Stomach (tissue), 9 donors: ENCODE results near the gene PLCB1. TPM values are rescaled to one million over a fixed set of nuclear protein-coding genes. Genes with fewer than 3 reads are reported as not detected.
"Not testable (repeated sequence)": the region's sequence is repeated elsewhere in the genome, so short reads cannot be mapped to it uniquely, and the experiment has no call there.

Experiments
- DNase-seq, 2 donors: peaks; one replicate each; pipeline versions ENCODE4 v3.0.0 to v3.0.0-alpha.2; 2013 to 2019
- H3K27ac ChIP-seq, 5 donors: fragments of 200-600 bp in 4 of 5; sonication (generic) in 4 of 5; one replicate each; pipeline ENCODE4 v1.5.1; 2013 to 2019; ENCODE audit warnings: mild to moderate bottlenecking in 1 of 5, moderate library complexity in 1 of 5
- H3K27me3 ChIP-seq, 3 donors: fragments of 200-600 bp; sonication (generic); one replicate each; pipeline ENCODE4 v1.5.1; 2017 to 2019; ENCODE audit warnings: mixed run types in 1 of 3
- H3K36me3 ChIP-seq, 4 donors: fragments of 200-600 bp; sonication (generic); 1 replicate in 3 of 4; 2 replicates in 1 of 4; pipeline ENCODE4 v1.5.1; 2016 to 2019
- H3K4me1 ChIP-seq, 4 donors: fragments of 200-600 bp; sonication (generic); one replicate each; pipeline ENCODE4 v1.5.1; 2016 to 2019
- H3K4me3 ChIP-seq, 4 donors: fragments of 200-600 bp; sonication (generic) in 3 of 4; one replicate each; pipeline ENCODE4 v1.5.1; 2016 to 2019; ENCODE audit warnings: mild to moderate bottlenecking in 1 of 4
- H3K9me3 ChIP-seq, 4 donors: fragments of 200-600 bp; sonication (generic); one replicate each; pipeline ENCODE4 v1.5.1; 2016 to 2019
- CTCF ChIP-seq, 7 experiments: fragments of 450-650 bp in 4 of 7; fragments of 200-600 bp in 3 of 7; sonication (generic) in 3 of 7; IDR thresholded peaks; one replicate each; pipeline ENCODE4 v1.5.1; 2016 to 2019; ENCODE audit warnings: antibody characterized with exemption in 7 of 7, control low read depth in 2 of 7, mild to moderate bottlenecking in 1 of 7
- EP300 ChIP-seq: sonication (generic); formaldehyde crosslinking; IDR thresholded peaks from one replicate; pipeline ENCODE4 v1.6.1; 2017; ENCODE audit warnings: antibody characterized with exemption
- POLR2A ChIP-seq, 4 donors: fragments of 450-650 bp; IDR thresholded peaks; one replicate each; pipeline ENCODE4 v1.6.1; 2016; ENCODE audit warnings: antibody characterized with exemption in 4 of 4, control low read depth in 2 of 4, mild to moderate bottlenecking in 1 of 4, moderate library complexity in 1 of 4
- POLR2AphosphoS5 ChIP-seq, 3 donors: sonication (generic); formaldehyde crosslinking; IDR thresholded peaks; one replicate each; pipeline ENCODE4 v1.6.1; 2016; ENCODE audit warnings: antibody characterized with exemption in 3 of 3
- WGBS, 5 donors: extraction: QIAGEN DNeasy Blood & Tissue Kit in 3 of 5; methylation state at CpG; one replicate each; pipeline versions ENCODE4 v1.1.5 to v1.1.7; 2013 to 2018; 5-methylcytosine and 5-hydroxymethylcytosine counted together
- intact Hi-C: fragments of 100-400 bp; cut with DNase I; formaldehyde crosslinking; loops from one replicate; pipeline ENCODE4 v1.15.1; 2023; ENCODE audit warnings: low total_unique reads
- polyA plus RNA-seq, 3 donors: library from polyadenylated mRNA; stranded (reverse); fragments of 200-250 nt; gene quantifications; one replicate each; pipeline ENCODE4 v1.2.3, GENCODE V29; 2013
- total RNA-seq, 5 donors: library from RNA; depleted of rRNA; stranded (reverse); fragments of >200 nt; gene quantifications; one replicate each; pipeline versions ENCODE4 v1.1.0 to v1.2.3, GENCODE V29; 2014 to 2016
- donor health status: healthy with polysubstance abuse.
- donor health status: Bipolar disorder and iron deficiency.
- donor health status: healthy.

PLCB1 gene
- total and polyA plus RNA-seq, 8 donors, result 4.1 to 66.5 (median 11.7) TPM

GRCh38 chr20:8461186-8461585, 329.1 kb downstream of the PLCB1 start:
- no peak for TF ChIP-seq POLR2A (IDR thresholded peaks at IDR 0.05)
- TF ChIP-seq EP300, result no peak
- no peak for TF ChIP-seq POLR2AphosphoS5 (IDR thresholded peaks at IDR 0.05)
- no peak for TF ChIP-seq CTCF (IDR thresholded peaks at IDR 0.05)
- DNase-seq, result no peak
- Histone ChIP-seq H3K4me1 (peaks cover 0 to 10% (median 0%) of the 10 kb centered on the region in 4 donors), H3K27me3 (no peaks in the 10 kb centered on the region), H3K27ac (no peak overlapping the region), H3K4me3 (no peak overlapping the region), H3K9me3 (peaks cover 0 to 7% (median 2%) of the 10 kb centered on the region in 4 donors), H3K36me3 (no peaks in the 10 kb centered on the region)
- intact Hi-C loops, result no loop called here

GRCh38 chr20:8464368-8464767, 332.3 kb downstream of the PLCB1 start:
- no peaks in the 10 kb centered on the region for H3K4me1 ChIP-seq
- DNase-seq, result peak in 1 of 2 donors; percentile 48
- TF ChIP-seq POLR2AphosphoS5 (IDR thresholded peaks at IDR 0.05), result peak in 2 of 3 donors; percentile 68 to 80
- TF ChIP-seq CTCF (IDR thresholded peaks at IDR 0.05), result no peak
- no peaks in the 10 kb centered on the region for H3K36me3 ChIP-seq
- WGBS, 5 donors, result 64 to 81% (median 76%) methylated on average over 2 of the region's 2 CpGs
- H3K9me3 ChIP-seq, result peaks cover 0 to 7% (median 2%) of the 10 kb centered on the region in 4 donors
- no peaks in the 10 kb centered on the region for H3K27me3 ChIP-seq
- H3K27ac ChIP-seq, result no peak overlapping the region
- intact Hi-C loops, result no loop called here
- no peak overlapping the region for H3K4me3 ChIP-seq

DNA sequence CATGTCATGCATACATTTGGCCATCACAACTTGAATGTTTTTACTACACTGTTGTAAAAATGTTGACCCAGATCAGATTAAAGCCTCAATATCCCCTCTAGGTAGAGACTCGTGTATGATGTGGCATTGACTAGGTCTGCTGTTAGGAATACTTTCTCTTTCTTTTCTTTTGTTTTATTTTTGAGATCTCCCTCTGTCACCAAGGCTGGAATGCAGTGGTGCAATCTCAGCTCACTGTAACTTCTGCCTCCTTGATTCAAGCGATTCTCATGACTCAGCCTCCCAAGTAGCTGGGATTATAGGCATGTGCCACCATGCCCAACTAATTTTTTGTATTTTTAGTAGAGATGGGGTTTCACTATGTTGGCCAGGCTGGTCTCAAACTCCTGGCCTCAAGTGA, 334.7 kb downstream of the PLCB1 start:
- intact Hi-C loops, DNase-seq: not testable (repeated sequence)

GRCh38 chr20:8470156-8470555, 338.1 kb downstream of the PLCB1 start:
- no peak for TF ChIP-seq POLR2AphosphoS5 (IDR thresholded peaks at IDR 0.05)
- no peak for TF ChIP-seq POLR2A (IDR thresholded peaks at IDR 0.05)
- TF ChIP-seq EP300, result no peak
- no peak for TF ChIP-seq CTCF (IDR thresholded peaks at IDR 0.05)
- Histone ChIP-seq H3K27ac (no peak overlapping the region), H3K4me3 (no peak overlapping the region), H3K4me1 (no peaks in the 10 kb centered on the region), H3K9me3 (no peaks in the 10 kb centered on the region), H3K27me3 (no peaks in the 10 kb centered on the region), H3K36me3 (no peaks in the 10 kb centered on the region)
- intact Hi-C loops, result no loop called here
- 65 to 93% (median 82%) methylated on average over 1 of the region's 1 CpG for WGBS, 5 donors
- DNase-seq, result no peak

More for the DNA sequence above, 334.7 kb downstream of the PLCB1 start:
- 79 to 87% (median 81%) methylated on average over 2 of the region's 2 CpGs for WGBS, 5 donors
- H3K9me3 ChIP-seq, H3K4me1 ChIP-seq, H3K36me3 ChIP-seq, H3K27ac ChIP-seq, H3K4me3 ChIP-seq, H3K27me3 ChIP-seq: not testable (repeated sequence)

GRCh38 chr20:8471465-8471864, 339.4 kb downstream of the PLCB1 start:
- no peaks in the 10 kb centered on the region for H3K9me3 ChIP-seq
- DNase-seq, result no peak
- intact Hi-C loops, result no loop called here
- no peaks in the 10 kb centered on the region for H3K36me3 ChIP-seq
- H3K4me3 ChIP-seq, result no peak overlapping the region
- TF ChIP-seq CTCF (IDR thresholded peaks at IDR 0.05), result no peak
- no peak for TF ChIP-seq EP300
- no peak for TF ChIP-seq POLR2AphosphoS5 (IDR thresholded peaks at IDR 0.05)
- no peak for TF ChIP-seq POLR2A (IDR thresholded peaks at IDR 0.05)
- H3K4me1 ChIP-seq, result no peaks in the 10 kb centered on the region
- H3K27me3 ChIP-seq, result no peaks in the 10 kb centered on the region
- no peak overlapping the region for H3K27ac ChIP-seq
- 89 to 97% (median 92%) methylated on average over 2 of the region's 2 CpGs for WGBS, 5 donors
